ENCODE results near the gene VIPR1.

DNA sequence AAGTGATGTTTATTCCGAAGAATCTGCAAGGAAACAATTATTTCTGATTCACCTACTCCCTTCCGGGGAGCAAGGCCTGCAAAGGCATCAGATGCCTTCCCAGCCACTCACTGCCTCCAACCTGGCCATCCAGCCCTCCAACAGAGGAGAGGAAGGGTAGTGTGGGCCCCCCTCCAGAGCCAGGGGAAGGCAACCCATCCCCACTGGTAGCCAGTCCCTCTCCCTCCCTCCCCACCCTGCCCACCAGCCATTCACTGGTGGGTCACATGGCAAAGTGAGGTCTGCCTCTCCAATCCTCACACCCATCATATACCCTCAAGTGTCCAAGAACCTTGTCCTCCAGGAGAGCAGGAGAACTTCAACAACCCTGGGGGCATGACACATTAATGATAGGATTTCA is 2.4 kb upstream of the VIPR1 start:
- TF ChIP-seq, protein P1, sequence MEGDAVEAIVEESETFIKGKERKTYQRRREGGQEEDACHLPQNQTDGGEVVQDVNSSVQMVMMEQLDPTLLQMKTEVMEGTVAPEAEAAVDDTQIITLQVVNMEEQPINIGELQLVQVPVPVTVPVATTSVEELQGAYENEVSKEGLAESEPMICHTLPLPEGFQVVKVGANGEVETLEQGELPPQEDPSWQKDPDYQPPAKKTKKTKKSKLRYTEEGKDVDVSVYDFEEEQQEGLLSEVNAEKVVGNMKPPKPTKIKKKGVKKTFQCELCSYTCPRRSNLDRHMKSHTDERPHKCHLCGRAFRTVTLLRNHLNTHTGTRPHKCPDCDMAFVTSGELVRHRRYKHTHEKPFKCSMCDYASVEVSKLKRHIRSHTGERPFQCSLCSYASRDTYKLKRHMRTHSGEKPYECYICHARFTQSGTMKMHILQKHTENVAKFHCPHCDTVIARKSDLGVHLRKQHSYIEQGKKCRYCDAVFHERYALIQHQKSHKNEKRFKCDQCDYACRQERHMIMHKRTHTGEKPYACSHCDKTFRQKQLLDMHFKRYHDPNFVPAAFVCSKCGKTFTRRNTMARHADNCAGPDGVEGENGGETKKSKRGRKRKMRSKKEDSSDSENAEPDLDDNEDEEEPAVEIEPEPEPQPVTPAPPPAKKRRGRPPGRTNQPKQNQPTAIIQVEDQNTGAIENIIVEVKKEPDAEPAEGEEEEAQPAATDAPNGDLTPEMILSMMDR (IDR thresholded peaks at IDR 0.05; ENCODE audit: insufficient read depth, low read length, poor library complexity, severe bottlenecking): no peak
- TF ChIP-seq EZH2phosphoT487 (conservative IDR thresholded peaks at IDR 0.05; ENCODE audit: low read length): no peak

Data from SU-DHL-6 (cell line).